H9 (cell line): ENCODE data around the gene DCAF8. TPM values are rescaled to one million over a fixed set of nuclear protein-coding genes. Genes with fewer than 3 reads are reported as not detected.

Experiments used
- DNase-seq: peaks from one replicate; pipeline ENCODE4 v3.0.0-alpha.2; 2017
- H2AFZ ChIP-seq: one replicate; pipeline ENCODE4 v1.6.1; 2013; ENCODE audit warnings: mild to moderate bottlenecking, low read length, control low read depth, moderate library complexity
- H2AK5ac ChIP-seq: 2 replicates; pipeline ENCODE4 v1.6.1; 2013; ENCODE audit warnings: low read length, control low read depth, mixed read lengths; ENCODE audit not compliant: insufficient read length
- H2BK120ac ChIP-seq: one replicate; pipeline ENCODE4 v1.6.1; 2013; ENCODE audit warnings: low read depth, mild to moderate bottlenecking, low read length, control low read depth, inconsistent platforms; ENCODE audit not compliant: poor library complexity, severe bottlenecking
- H2BK12ac ChIP-seq: 2 replicates; pipeline ENCODE4 v1.6.1; 2013; ENCODE audit warnings: low read length, control low read depth, mixed read lengths, low read depth; ENCODE audit not compliant: insufficient read length
- H2BK15ac ChIP-seq: 2 replicates; pipeline ENCODE4 v1.6.1; 2013; ENCODE audit warnings: low read depth, low read length, control low read depth
- H2BK20ac ChIP-seq: one replicate; pipeline ENCODE4 v1.6.1; 2013; ENCODE audit warnings: low read depth, mild to moderate bottlenecking, low read length, control low read depth, inconsistent platforms; ENCODE audit not compliant: poor library complexity, severe bottlenecking
- H2BK5ac ChIP-seq: 2 replicates; pipeline ENCODE4 v1.6.1; 2013; ENCODE audit warnings: low read length, control low read depth, mixed read lengths; ENCODE audit not compliant: insufficient read length
- H3K14ac ChIP-seq: 2 replicates; pipeline ENCODE4 v1.6.1; 2013; ENCODE audit warnings: low read length, control low read depth; ENCODE audit not compliant: insufficient read depth
- H3K18ac ChIP-seq: 2 replicates; pipeline ENCODE4 v1.6.1; 2013; ENCODE audit warnings: low read depth, mild to moderate bottlenecking, mixed read lengths, low read length, control low read depth; ENCODE audit not compliant: insufficient read length
- H3K23ac ChIP-seq: 2 replicates; pipeline ENCODE4 v1.6.1; 2013; ENCODE audit warnings: low read length, control low read depth, mixed read lengths, low read depth; ENCODE audit not compliant: insufficient read length
- H3K23me2 ChIP-seq: 2 replicates; pipeline ENCODE4 v1.6.1; 2013; ENCODE audit warnings: low read depth, mild to moderate bottlenecking, mixed read lengths, low read length, control low read depth; ENCODE audit not compliant: insufficient read length, poor library complexity, severe bottlenecking
- H3K27ac ChIP-seq: 2 replicates; pipeline ENCODE4 v1.5.1; 2013; ENCODE audit warnings: low read length, control low read depth, mixed read lengths, low read depth; ENCODE audit not compliant: insufficient read length
- H3K27me3 ChIP-seq: 2 replicates; pipeline ENCODE4 v1.6.1; 2013; ENCODE audit warnings: low read length, control low read depth, inconsistent platforms; ENCODE audit not compliant: insufficient read depth
- H3K4ac ChIP-seq: 2 replicates; pipeline ENCODE4 v1.6.1; 2013; ENCODE audit warnings: low read depth, mild to moderate bottlenecking, control low read depth, inconsistent platforms, low read length, moderate library complexity
- H3K4me1 ChIP-seq: 2 replicates; pipeline ENCODE4 v1.6.1; 2013; ENCODE audit warnings: low read length, control low read depth, inconsistent platforms; ENCODE audit not compliant: insufficient read depth
- H3K4me2 ChIP-seq: 2 replicates; pipeline ENCODE4 v1.6.1; 2013; ENCODE audit warnings: low read length, control low read depth, mixed read lengths; ENCODE audit not compliant: insufficient read length, insufficient read depth
- H3K56ac ChIP-seq: 2 replicates; pipeline ENCODE4 v1.6.1; 2013; ENCODE audit warnings: low read depth, mild to moderate bottlenecking, mixed read lengths, low read length, control low read depth; ENCODE audit not compliant: insufficient read length
- H3K79me1 ChIP-seq: 2 replicates; pipeline ENCODE4 v1.6.1; 2013; ENCODE audit warnings: low read depth, mild to moderate bottlenecking, moderate library complexity, low read length, control low read depth, inconsistent platforms; ENCODE audit not compliant: insufficient read depth, poor library complexity, severe bottlenecking
- H3K79me2 ChIP-seq: 2 replicates; pipeline ENCODE4 v1.6.1; 2013; ENCODE audit warnings: low read length, control low read depth, inconsistent platforms; ENCODE audit not compliant: insufficient read depth
- H3K9ac ChIP-seq: 2 replicates; pipeline ENCODE4 v1.6.1; 2013; ENCODE audit warnings: low read length, control low read depth, mixed read lengths; ENCODE audit not compliant: insufficient read length; ENCODE audit errors: extremely low read depth
- H3K9me3 ChIP-seq: one replicate; pipeline ENCODE4 v1.6.1; 2013; ENCODE audit warnings: low read depth, low read length, inconsistent platforms; ENCODE audit not compliant: control insufficient read depth
- H3T11ph ChIP-seq: one replicate; pipeline ENCODE4 v1.6.1; 2013; ENCODE audit warnings: mild to moderate bottlenecking, low read length, control low read depth, inconsistent platforms
- H4K20me1 ChIP-seq: one replicate; pipeline ENCODE4 v1.6.1; 2013; ENCODE audit not compliant: control insufficient read depth, insufficient read length, insufficient read depth
- H4K5ac ChIP-seq: 2 replicates; pipeline ENCODE4 v1.6.1; 2013; ENCODE audit warnings: low read depth, mild to moderate bottlenecking, mixed read lengths, low read length, control low read depth; ENCODE audit not compliant: insufficient read length
- H4K8ac ChIP-seq: replicated peaks from 2 replicates; pipeline ENCODE4 v1.6.1; 2013; ENCODE audit warnings: low read length, control low read depth, mixed read lengths, low read depth; ENCODE audit not compliant: insufficient read length
- H4K91ac ChIP-seq: 2 replicates; pipeline ENCODE4 v1.6.1; 2013; ENCODE audit warnings: low read depth, mild to moderate bottlenecking, moderate library complexity, mixed read lengths, low read length, control low read depth; ENCODE audit not compliant: insufficient read length
- H3K27ac Mint-ChIP-seq, 3 experiments: 2 replicates in 2 of 3; 3 replicates in 1 of 3; pipeline ENCODE4 v1.8.0; 2020 to 2021; ENCODE audit warnings: mixed read lengths in 3 of 3, mild to moderate bottlenecking in 1 of 3, moderate library complexity in 1 of 3
- H3K27me3 Mint-ChIP-seq: 2 replicates; pipeline ENCODE4 v1.8.0; 2021; ENCODE audit warnings: low read depth, mild to moderate bottlenecking, moderate library complexity, mixed read lengths
- H3K36me3 Mint-ChIP-seq, 3 experiments: 2 replicates in 2 of 3; 3 replicates in 1 of 3; pipeline ENCODE4 v1.8.0; 2020 to 2021; ENCODE audit warnings: low read depth in 3 of 3, mixed read lengths in 3 of 3; ENCODE audit not compliant: insufficient read depth in 1 of 3
- H3K4me1 Mint-ChIP-seq, 2 experiments: 2 replicates each; pipeline ENCODE4 v1.8.0; 2020; ENCODE audit warnings: mixed read lengths in 2 of 2
- H3K4me3 Mint-ChIP-seq, 2 experiments: 2 replicates in 1 of 2; 3 replicates in 1 of 2; pipeline ENCODE4 v1.8.0; 2020 to 2021; ENCODE audit warnings: mild to moderate bottlenecking in 2 of 2, mixed read lengths in 2 of 2, moderate library complexity in 1 of 2
- H3K9me3 Mint-ChIP-seq, 2 experiments: 2 replicates in 1 of 2; 3 replicates in 1 of 2; pipeline ENCODE4 v1.8.0; 2020; ENCODE audit warnings: mild to moderate bottlenecking in 2 of 2, mixed read lengths in 2 of 2, moderate library complexity in 1 of 2
- CTCF ChIP-seq: fragments of 200-600 bp; sonication (generic); conservative IDR thresholded peaks from 3 replicates; pipeline ENCODE4 v1.8.0; 2021; ENCODE audit warnings: antibody characterized with exemption, mild to moderate bottlenecking
- WGBS: extraction: QIAGEN DNeasy Blood & Tissue Kit; methylation state at CpG from one replicate; pipeline ENCODE4 v1.1.7; 2013; ENCODE audit warnings: missing lambda C conversion rate, low lambda C conversion rate, mixed read lengths; ENCODE audit not compliant: insufficient read length; ENCODE audit errors: extremely low coverage; 5-methylcytosine and 5-hydroxymethylcytosine counted together
- total RNA-seq: library from RNA; stranded (reverse); gene quantifications from 2 replicates; pipeline ENCODE4 v1.2.1, GENCODE V29; 2021

Gene DCAF8
- total RNA-seq, 1 experiment from 2014 or later, result 106 TPM

DNA sequence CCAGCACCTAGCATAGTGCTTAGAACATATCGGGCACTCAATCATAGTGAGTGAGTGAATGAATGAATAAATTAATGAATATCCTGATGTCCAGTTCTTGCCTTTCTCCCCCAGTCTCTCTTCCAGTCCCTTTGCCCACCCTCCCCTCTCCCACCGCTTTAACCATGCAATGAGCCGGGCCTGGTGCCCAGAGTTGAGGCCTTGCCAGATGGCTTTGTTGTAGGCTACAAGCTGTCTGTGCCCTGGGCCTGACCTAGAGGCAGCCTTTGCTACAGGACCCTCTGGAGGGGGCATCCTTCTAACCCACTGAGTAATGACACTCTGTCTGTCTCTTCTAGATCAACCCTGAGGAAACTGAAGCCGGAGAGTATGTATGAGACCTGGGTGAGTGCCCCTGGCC is 65.1 kb downstream of the DCAF8 start:
- H3K4me1 ChIP-seq, result peaks cover 3% of the 10 kb centered on the region; the same call in 1 of the 2 replicates
- H2BK5ac ChIP-seq, result no peak overlapping the region
- H3K79me2 ChIP-seq, result no peaks in the 10 kb centered on the region
- H3T11ph ChIP-seq, result no peak overlapping the region
- Mint-ChIP-seq H3K9me3 (no peaks in the 10 kb centered on the region), H3K4me3 (no peak overlapping the region), H3K27ac (no peak overlapping the region), H3K4me1 (peaks cover 0 to 4% of the 10 kb centered on the region in 2 experiments; a peak in 1 of 4 replicates), H3K36me3 (no peaks in the 10 kb centered on the region), H3K27me3 (peaks cover 3% of the 10 kb centered on the region; the same call in 1 of the 2 replicates)
- H3K14ac ChIP-seq, result no peak overlapping the region
- no peak overlapping the region for H2BK12ac ChIP-seq
- no peak overlapping the region for H4K8ac ChIP-seq
- H3K4me2 ChIP-seq, result no peak overlapping the region
- H2BK120ac ChIP-seq, result no peak overlapping the region
- H3K18ac ChIP-seq, result no peak overlapping the region
- no peak for DNase-seq
- H3K4ac ChIP-seq, result no peak overlapping the region
- H2AK5ac ChIP-seq, result no peak overlapping the region
- no peak for TF ChIP-seq CTCF
- H4K5ac ChIP-seq, result no peak overlapping the region
- no peak overlapping the region for H2BK15ac ChIP-seq
- no peaks in the 10 kb centered on the region for H3K27me3 ChIP-seq
- no peaks in the 10 kb centered on the region for H3K79me1 ChIP-seq
- H3K56ac ChIP-seq, result no peak overlapping the region
- no peak overlapping the region for H3K23ac ChIP-seq
- H4K20me1 ChIP-seq, result no peaks in the 10 kb centered on the region
- H3K9ac ChIP-seq, result no peak overlapping the region
- H2AFZ ChIP-seq, result no peak overlapping the region
- no CpG with 5 or more reads among the region's 4 CpGs for WGBS
- no peaks in the 10 kb centered on the region for H3K23me2 ChIP-seq
- H3K9me3 ChIP-seq, result no peaks in the 10 kb centered on the region
- no peak overlapping the region for H3K27ac ChIP-seq
- H2BK20ac ChIP-seq, result no peak overlapping the region
- H4K91ac ChIP-seq, result no peak overlapping the region
